NCI-H2107 treated with DMSO at 0.1 percent for 48 hours (cell line): ENCODE data around the gene EEF1AKMT4.

Experiments used
- DNase-seq: peaks from one replicate; lab custom pipeline; 2025; ENCODE audit not compliant: unreplicated experiment; lab: John Stamatoyannopoulos, UW

Gene EEF1AKMT4

GRCh38 chr3:184249412-184250166 is at the start of gene EEF1AKMT4:
Gene EEF1AKMT4, plus strand, starts transcription at chr3:184249672. Its CDS starts 23 bp downstream, at chr3:184249695.
- peak; percentile 100 for DNase-seq

- DNase-seq, result no peak
These were observed 48.6 kb upstream of the EEF1AKMT4 start for GRCh38 chr3:184200825-184201224.

- DNase-seq, result no peak
These were observed 45.9 kb upstream of the EEF1AKMT4 start for GRCh38 chr3:184203526-184203925.

GRCh38 chr3:184209146-184209923 is 40.1 kb upstream of the EEF1AKMT4 start:
- no peak for DNase-seq

GRCh38 chr3:184211297-184211696 is 38.2 kb upstream of the EEF1AKMT4 start:
- DNase-seq, result no peak

GRCh38 chr3:184211718-184212117 is 37.8 kb upstream of the EEF1AKMT4 start:
- no peak for DNase-seq

- DNase-seq, result no peak
These were observed 30.7 kb upstream of the EEF1AKMT4 start for GRCh38 chr3:184218814-184219213.

- DNase-seq, result no peak
These were observed 27.0 kb upstream of the EEF1AKMT4 start for GRCh38 chr3:184222521-184222920.

GRCh38 chr3:184223946-184224345 is 25.5 kb upstream of the EEF1AKMT4 start:
- DNase-seq, result no peak

GRCh38 chr3:184227481-184227935 is 22.0 kb upstream of the EEF1AKMT4 start:
- DNase-seq, result peak; percentile 54

- no peak for DNase-seq
These were observed 20.9 kb upstream of the EEF1AKMT4 start for GRCh38 chr3:184228376-184229137.

GRCh38 chr3:184229394-184230080 is 19.9 kb upstream of the EEF1AKMT4 start, which contains the start of gene VWA5B2:
Gene VWA5B2, plus strand, starts transcription at chr3:184229585. Its CDS starts 944 bp downstream, at chr3:184230529.
- DNase-seq, result peak; percentile 79

GRCh38 chr3:184230081-184230602 is 19.3 kb upstream of the EEF1AKMT4 start:
- DNase-seq, result no peak

GRCh38 chr3:184230603-184231528 is 18.6 kb upstream of the EEF1AKMT4 start:
- peak; percentile 79 for DNase-seq

GRCh38 chr3:184231671-184232070 is 17.8 kb upstream of the EEF1AKMT4 start:
- peak; percentile 63 for DNase-seq

GRCh38 chr3:184233127-184233843 is 16.2 kb upstream of the EEF1AKMT4 start:
- no peak for DNase-seq

- DNase-seq, result no peak
These were observed 15.2 kb upstream of the EEF1AKMT4 start for GRCh38 chr3:184234224-184234623.

GRCh38 chr3:184234671-184235380 is 14.6 kb upstream of the EEF1AKMT4 start:
- no peak for DNase-seq
